BE2C (cell line): Measurements from ENCODE around the gene PRR5L.

Source experiments
- DNase-seq: peaks from one replicate; pipeline ENCODE4 v3.0.0-alpha.2; 2020
- H3K27me3 ChIP-seq: fragments of 250-450 bp; sonication (Bioruptor Pico); 2 replicates; pipeline ENCODE4 v1.5.1; 2020; ENCODE audit warnings: mild to moderate bottlenecking
- H3K36me3 ChIP-seq: fragments of 250-450 bp; sonication (Bioruptor Pico); 2 replicates; pipeline ENCODE4 v1.5.1; 2020; ENCODE audit warnings: mild to moderate bottlenecking
- H3K4me1 ChIP-seq: fragments of 250-450 bp; sonication (Bioruptor Pico); 2 replicates; pipeline ENCODE4 v1.5.1; 2020
- H3K4me3 ChIP-seq: 2 replicates; pipeline ENCODE4 v1.5.1; 2011; ENCODE audit warnings: low read depth, low read length
- H3K9me3 ChIP-seq: fragments of 250-450 bp; sonication (Bioruptor Pico); 2 replicates; pipeline ENCODE4 v1.5.1; 2020
- TF ChIP-seq, protein P1 (sequence below): IDR thresholded peaks from 2 replicates; pipeline ENCODE4 v1.5.1; 2012; ENCODE audit warnings: mild to moderate bottlenecking, low read depth, low read length

Gene PRR5L

DNA sequence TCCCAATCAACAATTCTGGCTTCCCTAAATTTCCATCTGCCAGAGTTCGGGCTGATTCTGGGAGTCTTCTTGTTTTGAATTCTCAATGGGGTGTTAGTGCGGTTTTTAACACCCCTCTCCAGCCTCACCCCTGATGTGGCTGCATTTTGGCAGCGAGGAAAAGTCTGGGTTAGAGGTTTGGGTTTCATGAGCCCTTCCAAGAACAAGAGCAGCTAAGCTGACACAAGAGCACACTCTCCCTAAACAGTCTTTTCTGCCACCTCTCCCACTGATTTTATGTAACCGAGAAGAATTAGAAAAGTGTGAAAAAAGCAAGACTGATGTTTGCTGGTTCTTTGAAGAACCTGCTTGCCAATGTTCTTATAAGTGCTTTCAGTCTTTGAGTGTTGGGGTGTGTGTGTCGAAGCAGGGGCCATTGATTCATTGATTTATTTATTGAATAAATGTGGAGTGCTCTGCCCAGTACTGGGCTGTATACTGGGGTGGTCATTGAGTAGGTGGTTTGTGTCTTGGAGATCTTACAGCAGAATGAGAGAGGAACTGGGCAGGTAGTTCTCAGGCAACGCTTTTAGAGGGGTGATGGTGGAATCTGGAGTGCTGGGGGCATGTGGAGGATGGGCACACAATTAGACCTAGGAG lies 112.5 kb downstream of the PRR5L start:
- no peaks in the 10 kb centered on the region for H3K36me3 ChIP-seq
- DNase-seq, result no peak
- H3K4me3 ChIP-seq, result no peak overlapping the region
- H3K9me3 ChIP-seq, result no peaks in the 10 kb centered on the region
- H3K27me3 ChIP-seq, result no peaks in the 10 kb centered on the region
- TF ChIP-seq, protein P1, sequence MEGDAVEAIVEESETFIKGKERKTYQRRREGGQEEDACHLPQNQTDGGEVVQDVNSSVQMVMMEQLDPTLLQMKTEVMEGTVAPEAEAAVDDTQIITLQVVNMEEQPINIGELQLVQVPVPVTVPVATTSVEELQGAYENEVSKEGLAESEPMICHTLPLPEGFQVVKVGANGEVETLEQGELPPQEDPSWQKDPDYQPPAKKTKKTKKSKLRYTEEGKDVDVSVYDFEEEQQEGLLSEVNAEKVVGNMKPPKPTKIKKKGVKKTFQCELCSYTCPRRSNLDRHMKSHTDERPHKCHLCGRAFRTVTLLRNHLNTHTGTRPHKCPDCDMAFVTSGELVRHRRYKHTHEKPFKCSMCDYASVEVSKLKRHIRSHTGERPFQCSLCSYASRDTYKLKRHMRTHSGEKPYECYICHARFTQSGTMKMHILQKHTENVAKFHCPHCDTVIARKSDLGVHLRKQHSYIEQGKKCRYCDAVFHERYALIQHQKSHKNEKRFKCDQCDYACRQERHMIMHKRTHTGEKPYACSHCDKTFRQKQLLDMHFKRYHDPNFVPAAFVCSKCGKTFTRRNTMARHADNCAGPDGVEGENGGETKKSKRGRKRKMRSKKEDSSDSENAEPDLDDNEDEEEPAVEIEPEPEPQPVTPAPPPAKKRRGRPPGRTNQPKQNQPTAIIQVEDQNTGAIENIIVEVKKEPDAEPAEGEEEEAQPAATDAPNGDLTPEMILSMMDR, result no peak
- no peaks in the 10 kb centered on the region for H3K4me1 ChIP-seq

- TF ChIP-seq, protein P1, result no peak
- Histone ChIP-seq H3K4me1 (no peaks in the 10 kb centered on the region), H3K27me3 (no peaks in the 10 kb centered on the region), H3K36me3 (no peaks in the 10 kb centered on the region), H3K4me3 (no peak overlapping the region), H3K9me3 (no peaks in the 10 kb centered on the region)
- no peak for DNase-seq
Observed at GRCh38 chr11:36409152-36409816, 113.2 kb downstream of the PRR5L start.

- no peak for DNase-seq
- TF ChIP-seq, protein P1, result no peak
- Histone ChIP-seq H3K4me3 (no peak overlapping the region), H3K27me3 (no peaks in the 10 kb centered on the region), H3K4me1 (no peaks in the 10 kb centered on the region), H3K36me3 (no peaks in the 10 kb centered on the region), H3K9me3 (no peaks in the 10 kb centered on the region)
Observed at GRCh38 chr11:36411202-36411640, 115.1 kb downstream of the PRR5L start.

DNA sequence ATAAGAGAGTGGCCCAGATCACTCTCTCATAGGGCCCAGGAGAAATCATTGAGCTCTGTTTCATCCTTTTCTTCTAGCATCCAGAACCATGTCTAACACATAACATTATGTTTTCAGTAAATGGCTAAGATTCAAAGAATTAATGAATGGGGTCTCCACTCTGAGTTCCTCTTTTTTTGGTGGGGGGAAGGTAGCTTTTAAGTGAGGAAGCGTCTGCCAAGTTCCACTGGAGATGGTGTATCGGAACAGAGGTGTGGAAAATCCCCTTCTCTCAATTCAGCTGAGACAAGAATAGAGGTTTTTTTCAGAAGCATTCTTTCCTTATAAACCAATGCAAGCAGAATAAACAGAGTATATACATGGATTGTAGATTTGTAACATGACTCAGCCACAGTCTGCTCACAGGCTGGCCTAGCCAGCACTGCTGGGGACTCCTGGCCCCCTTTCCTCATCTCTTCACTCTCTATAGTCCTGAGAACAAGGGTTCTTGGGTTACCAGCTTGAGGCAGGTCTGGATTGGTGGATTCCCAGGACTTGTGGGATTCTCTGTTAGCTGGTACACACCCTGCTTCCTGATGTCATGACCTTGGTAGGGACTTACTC lies 116.8 kb downstream of the PRR5L start:
- H3K4me3 ChIP-seq, result no peak overlapping the region

GRCh38 chr11:36417154-36417553 lies 121.1 kb downstream of the PRR5L start:
- Histone ChIP-seq H3K9me3 (no peaks in the 10 kb centered on the region), H3K27me3 (no peaks in the 10 kb centered on the region), H3K4me1 (no peaks in the 10 kb centered on the region), H3K36me3 (no peaks in the 10 kb centered on the region), H3K4me3 (no peak overlapping the region)
- TF ChIP-seq, protein P1, result no peak
- DNase-seq, result no peak

More for the DNA sequence above, 116.8 kb downstream of the PRR5L start:
- Histone ChIP-seq H3K27me3 (no peaks in the 10 kb centered on the region), H3K36me3 (no peaks in the 10 kb centered on the region), H3K4me1 (no peaks in the 10 kb centered on the region), H3K9me3 (no peaks in the 10 kb centered on the region)
- DNase-seq, result no peak
- TF ChIP-seq, protein P1, result no peak
